HUES6 (cell line): ENCODE measurements around the gene CCT8L2.
A peak's percentile ranks its signal among the peaks of the same experiment; 100 is the strongest.
"Not testable (repeated sequence)": the region's sequence is repeated elsewhere in the genome, so short reads cannot be mapped to it uniquely, and the experiment has no call there.

Source experiments
- H3K27ac ChIP-seq: 2 replicates; pipeline ENCODE4 v1.7.0; 2013; ENCODE audit warnings: low read depth, mild to moderate bottlenecking, low read length, inconsistent platforms
- H3K27me3 ChIP-seq: 2 replicates; pipeline ENCODE4 v1.6.1; 2013; ENCODE audit warnings: low read length; ENCODE audit not compliant: control insufficient read depth, insufficient read depth
- H3K36me3 ChIP-seq: 2 replicates; pipeline ENCODE4 v1.6.1; 2013; ENCODE audit warnings: low read length; ENCODE audit not compliant: control insufficient read depth, insufficient read depth
- H3K4me1 ChIP-seq: 2 replicates; pipeline ENCODE4 v1.6.1; 2013; ENCODE audit warnings: low read length; ENCODE audit not compliant: control insufficient read depth, insufficient read depth
- H3K4me3 ChIP-seq: 2 replicates; pipeline ENCODE4 v1.5.1; 2013; ENCODE audit warnings: low read depth, low read length
- H3K9ac ChIP-seq: one replicate; pipeline ENCODE4 v1.6.1; 2013; ENCODE audit warnings: mild to moderate bottlenecking, low read length
- H3K9me3 ChIP-seq: 2 replicates; pipeline ENCODE4 v1.6.1; 2013; ENCODE audit warnings: low read depth, low read length; ENCODE audit not compliant: control insufficient read depth, insufficient read depth

Gene CCT8L2

GRCh38 chr22:16592710-16593109 lies at the start of gene CCT8L2:
Gene CCT8L2 (minus strand): TSS chr22:16592810. CDS start chr22:16592550, 260 bp downstream.
- H3K27ac ChIP-seq, H3K4me3 ChIP-seq, H3K9ac ChIP-seq, H3K4me1 ChIP-seq, H3K36me3 ChIP-seq, H3K27me3 ChIP-seq: not testable (repeated sequence)
- H3K9me3 ChIP-seq, result peaks cover 31% of the 10 kb centered on the region; the same call in 1 of the 2 replicates

DNA sequence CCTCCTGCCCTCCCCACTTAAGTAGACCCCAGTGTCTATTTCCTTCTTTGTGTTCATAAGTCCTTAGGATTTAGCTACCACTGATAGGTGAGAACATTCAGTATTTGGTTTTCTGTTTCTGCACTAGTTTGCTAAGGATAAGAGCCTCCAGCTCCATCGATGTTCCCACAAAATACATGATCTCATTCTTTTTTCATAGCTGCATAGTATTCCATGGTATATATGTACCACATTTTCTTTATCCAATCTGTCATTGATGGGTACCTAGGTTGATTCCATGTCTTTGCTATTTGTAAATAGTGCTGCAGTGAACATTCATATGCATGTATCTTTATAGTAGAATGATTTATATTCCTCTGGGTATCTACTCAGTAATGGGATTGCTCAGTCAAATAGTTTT lies 42.8 kb upstream of the CCT8L2 start:
- H3K4me1 ChIP-seq, H3K9ac ChIP-seq, H3K9me3 ChIP-seq, H3K4me3 ChIP-seq, H3K27ac ChIP-seq, H3K36me3 ChIP-seq, H3K27me3 ChIP-seq: not testable (repeated sequence)

DNA sequence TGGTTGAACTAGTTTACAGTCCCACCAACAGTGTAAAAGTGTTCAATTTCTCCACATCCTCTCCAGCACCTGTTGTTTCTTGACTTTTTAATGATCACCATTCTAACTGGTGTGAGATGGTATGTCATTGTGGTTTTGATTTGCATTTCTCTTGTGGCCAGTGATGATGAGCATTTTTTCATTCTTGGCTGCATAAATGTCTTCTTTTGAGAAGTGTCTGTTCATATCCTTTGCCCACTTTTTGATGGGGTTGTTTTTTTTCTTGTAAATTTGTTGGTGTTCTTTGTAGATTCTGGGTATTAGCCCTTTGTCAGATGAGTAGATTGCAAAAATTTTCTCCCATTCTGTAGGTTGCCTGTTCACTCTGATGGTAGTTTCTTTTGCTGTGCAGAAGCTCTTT lies 41.5 kb upstream of the CCT8L2 start:
- not testable (repeated sequence) for H3K27ac ChIP-seq, H3K4me3 ChIP-seq, H3K9ac ChIP-seq, H3K9me3 ChIP-seq, H3K36me3 ChIP-seq, H3K4me1 ChIP-seq, H3K27me3 ChIP-seq

DNA sequence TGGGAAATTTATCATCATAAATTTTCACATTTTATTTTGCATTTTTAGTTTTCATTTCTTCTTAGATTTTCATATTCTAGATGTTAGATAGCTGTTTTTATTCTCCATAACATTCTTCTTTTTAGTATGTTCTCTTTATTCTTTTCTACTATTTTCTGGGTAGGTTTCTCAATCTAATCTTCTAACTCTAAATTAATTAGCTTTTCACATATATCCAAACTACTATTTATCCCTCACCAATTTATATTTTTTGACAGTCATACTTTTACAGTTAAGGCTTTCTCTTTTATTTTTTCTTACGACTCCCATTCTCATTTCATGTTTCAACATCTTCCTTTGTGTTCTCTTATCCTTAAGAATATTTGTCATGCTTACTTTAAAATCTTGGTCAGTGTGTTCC lies 35.9 kb upstream of the CCT8L2 start:
- H3K27me3 ChIP-seq, H3K4me1 ChIP-seq, H3K9ac ChIP-seq, H3K9me3 ChIP-seq, H3K36me3 ChIP-seq, H3K27ac ChIP-seq, H3K4me3 ChIP-seq: not testable (repeated sequence)

DNA sequence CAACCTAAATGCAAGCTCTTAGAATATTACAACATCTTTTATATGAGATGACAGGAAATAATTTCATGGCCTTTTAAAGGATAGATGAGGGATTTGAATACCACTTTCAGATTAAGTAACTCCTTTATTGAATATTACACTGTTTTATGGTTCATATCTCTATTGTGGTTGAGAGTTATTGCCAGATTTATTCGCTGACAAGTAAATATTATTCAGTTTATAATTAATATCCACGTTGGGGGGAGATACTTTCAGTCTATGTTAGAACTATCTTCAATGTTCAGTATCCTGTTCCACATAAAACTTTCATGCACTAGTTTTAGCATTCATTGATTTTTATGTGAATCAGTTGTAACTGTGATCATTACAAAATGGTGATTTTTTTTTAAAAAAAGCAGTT lies 32.4 kb upstream of the CCT8L2 start:
- H3K27me3 ChIP-seq, H3K9me3 ChIP-seq, H3K9ac ChIP-seq, H3K4me1 ChIP-seq, H3K36me3 ChIP-seq, H3K27ac ChIP-seq, H3K4me3 ChIP-seq: not testable (repeated sequence)

- not testable (repeated sequence) for H3K27me3 ChIP-seq, H3K4me3 ChIP-seq, H3K9me3 ChIP-seq, H3K4me1 ChIP-seq, H3K36me3 ChIP-seq, H3K9ac ChIP-seq, H3K27ac ChIP-seq
Observed at GRCh38 chr22:16623595-16623994, 31.0 kb upstream of the CCT8L2 start.

- not testable (repeated sequence) for H3K9ac ChIP-seq, H3K9me3 ChIP-seq, H3K36me3 ChIP-seq, H3K27me3 ChIP-seq, H3K4me3 ChIP-seq, H3K27ac ChIP-seq, H3K4me1 ChIP-seq
Observed at GRCh38 chr22:16617516-16617915, 24.9 kb upstream of the CCT8L2 start.

- H3K4me3 ChIP-seq, H3K27me3 ChIP-seq, H3K4me1 ChIP-seq, H3K9me3 ChIP-seq, H3K36me3 ChIP-seq, H3K9ac ChIP-seq, H3K27ac ChIP-seq: not testable (repeated sequence)
Observed at GRCh38 chr22:16616390-16616938, 23.9 kb upstream of the CCT8L2 start.

DNA sequence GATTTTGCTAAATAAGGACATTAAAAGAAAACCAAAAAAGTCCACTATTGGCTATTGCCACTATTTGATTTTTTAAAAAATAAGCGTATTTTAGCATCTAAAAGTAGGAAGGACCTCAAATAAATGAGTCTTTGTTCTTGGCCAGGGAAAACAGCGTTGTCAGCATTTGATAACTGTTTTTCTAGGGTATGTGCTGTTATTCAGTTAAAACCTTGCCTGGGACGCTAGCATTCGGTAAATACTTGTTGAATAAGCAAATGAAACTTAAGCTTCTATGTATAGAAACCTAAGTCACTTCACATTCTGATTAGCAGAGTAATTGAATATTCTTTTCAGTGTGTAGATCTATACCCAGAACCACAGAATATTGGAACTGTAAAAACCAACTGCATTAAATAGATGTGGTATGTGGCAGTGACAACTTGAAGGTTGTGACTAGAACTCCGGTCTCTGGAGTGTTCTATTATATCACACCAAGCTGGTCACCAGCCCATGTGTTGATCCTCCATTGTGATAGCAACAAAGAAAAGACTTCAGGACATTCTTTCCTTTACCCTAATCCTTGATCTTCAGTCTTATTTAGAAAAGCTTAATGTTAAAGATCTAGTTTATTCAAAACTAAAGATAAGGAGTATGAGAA lies 23.1 kb upstream of the CCT8L2 start:
- not testable (repeated sequence) for H3K9me3 ChIP-seq, H3K27me3 ChIP-seq, H3K9ac ChIP-seq, H3K36me3 ChIP-seq, H3K4me3 ChIP-seq, H3K4me1 ChIP-seq, H3K27ac ChIP-seq

GRCh38 chr22:16609548-16610261 lies 17.1 kb upstream of the CCT8L2 start:
- no peak overlapping the region for H3K27ac ChIP-seq
- no peaks in the 10 kb centered on the region for H3K4me1 ChIP-seq
- H3K4me3 ChIP-seq, result peak overlapping the region; percentile 35; the same call in 1 of the 2 replicates
- H3K9me3 ChIP-seq, result peaks cover 16% of the 10 kb centered on the region; the same call in 1 of the 2 replicates
- no peaks in the 10 kb centered on the region for H3K36me3 ChIP-seq
- no peaks in the 10 kb centered on the region for H3K27me3 ChIP-seq
- H3K9ac ChIP-seq, result no peak overlapping the region

- Histone ChIP-seq H3K4me1 (no peaks in the 10 kb centered on the region), H3K36me3 (no peaks in the 10 kb centered on the region), H3K4me3 (peak overlapping the region; percentile 35; the same call in 1 of the 2 replicates), H3K9ac (no peak overlapping the region), H3K27me3 (no peaks in the 10 kb centered on the region; the same call in 1 of the 2 replicates), H3K9me3 (peaks cover 18% of the 10 kb centered on the region; the same call in 1 of the 2 replicates), H3K27ac (no peak overlapping the region)
Observed at GRCh38 chr22:16608931-16609330, 16.3 kb upstream of the CCT8L2 start.
